Glomerular visceral epithelial cell (primary cell): ENCODE measurements around the gene KCNS1.

Source experiments
- DNase-seq: peaks from one replicate; pipeline ENCODE4 v3.0.0-alpha.2; 2016; ENCODE audit errors: extremely low spot score

KCNS1 gene

GRCh38 chr20:45051204-45052060 is 49.5 kb downstream of the KCNS1 start:
- no peak for DNase-seq

DNA sequence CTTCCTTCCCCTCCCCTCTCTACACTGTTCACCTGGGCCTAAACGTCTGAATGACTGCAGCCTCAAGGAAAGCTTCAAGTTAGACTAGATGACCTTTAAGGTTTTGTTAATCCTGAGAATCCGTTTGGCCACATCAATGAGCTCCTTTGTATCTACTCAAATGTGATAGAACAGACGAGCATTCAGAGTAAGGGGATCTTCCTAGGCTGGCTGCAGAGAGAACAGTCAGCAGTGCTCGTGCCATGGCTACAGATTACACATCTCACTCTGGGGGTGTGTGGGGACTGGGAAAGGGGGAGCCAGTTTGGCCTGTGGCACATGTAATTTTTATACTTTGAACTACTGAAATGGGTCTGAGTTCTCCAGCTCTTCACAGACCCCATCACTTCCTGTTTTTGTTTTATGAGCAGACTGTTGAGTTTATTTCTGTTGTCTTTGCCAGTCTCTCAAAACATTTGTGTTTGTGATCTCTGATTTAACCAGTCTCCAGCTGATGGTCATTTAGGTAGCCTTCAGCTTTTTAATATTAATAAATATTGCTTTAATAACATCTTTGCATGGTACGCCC is 50.9 kb downstream of the KCNS1 start:
- no peak for DNase-seq

DNA sequence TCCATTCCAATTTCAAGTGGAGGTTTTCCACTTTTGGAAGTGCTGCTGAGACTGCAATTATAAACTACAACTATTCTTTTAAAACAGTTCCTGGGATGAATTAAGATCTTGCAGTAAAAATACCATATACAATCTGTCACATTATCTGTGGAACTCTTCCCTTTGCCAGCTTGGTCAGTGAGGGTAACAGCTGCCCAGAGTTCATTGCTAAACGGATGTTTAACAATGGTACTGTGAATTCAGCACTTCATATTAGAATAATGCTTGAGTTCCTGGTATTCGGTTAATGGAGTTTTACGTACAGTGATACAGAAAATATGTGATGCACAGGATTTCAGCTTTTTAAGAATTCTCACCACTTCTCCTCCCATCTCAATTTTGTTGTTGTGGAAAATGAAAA is 51.5 kb downstream of the KCNS1 start:
- DNase-seq = no peak

GRCh38 chr20:45047581-45048119 is 53.3 kb downstream of the KCNS1 start:
- no peak for DNase-seq

GRCh38 chr20:45044601-45045000 is 56.3 kb downstream of the KCNS1 start:
- no peak for DNase-seq

DNA sequence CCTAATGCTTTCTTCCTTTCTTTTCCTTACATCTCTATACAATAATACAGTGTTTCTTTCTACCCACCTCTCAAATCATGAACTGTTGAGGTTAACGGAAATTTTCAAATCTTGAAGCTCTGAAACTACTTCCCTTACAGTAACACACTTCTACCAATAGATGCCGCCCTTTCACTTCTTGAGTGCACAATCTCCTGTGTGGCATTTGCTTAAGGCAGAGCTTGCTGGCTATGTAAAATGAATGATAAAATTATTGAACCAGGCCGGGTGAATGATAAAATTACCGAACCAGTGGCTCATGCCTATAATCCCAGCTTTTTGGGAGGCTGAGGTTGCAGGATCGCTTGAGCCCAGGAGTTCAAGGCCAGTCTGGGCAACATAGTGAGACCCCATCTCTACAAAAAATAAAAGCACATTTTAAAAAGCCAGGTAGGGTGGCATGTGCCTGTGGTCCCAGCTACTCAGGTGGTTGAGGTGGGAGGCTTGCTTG is 56.8 kb downstream of the KCNS1 start:
- DNase-seq = peak; percentile 81

DNA sequence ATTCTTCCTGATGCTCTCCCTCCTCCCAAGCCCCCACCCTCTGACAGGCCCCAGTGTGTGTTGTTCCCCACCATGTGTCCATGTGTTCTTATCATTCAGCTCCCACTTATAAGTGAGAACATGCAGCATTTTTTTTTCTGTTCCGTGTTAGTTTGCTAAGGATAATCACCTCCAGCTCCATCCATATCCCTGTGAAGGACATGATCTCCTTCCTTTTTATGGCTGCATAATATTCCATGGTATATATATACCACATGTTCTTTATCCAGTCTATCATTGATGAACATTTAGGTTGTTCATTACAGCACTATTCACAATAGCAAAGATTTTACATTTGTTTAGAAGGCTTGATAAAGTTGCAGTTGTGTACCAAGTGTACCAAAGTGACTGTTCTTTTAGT is 57.9 kb downstream of the KCNS1 start:
- no peak for DNase-seq
